Upper lobe of left lung (tissue), 6 donors: Measurements from ENCODE around the gene DLL4. TPM values are rescaled to one million over a fixed set of nuclear protein-coding genes. Genes with fewer than 3 reads are reported as not detected.

Experiments
- ATAC-seq, 2 donors: fragments of 200-7000 bp; cut with Tn5 transposase; one replicate each; pipeline ENCODE4 v1.9.1; 2022; ENCODE audit warnings: mild to moderate bottlenecking in 2 of 2, moderate library complexity in 2 of 2; ENCODE audit not compliant: low FRiP score in 2 of 2
- DNase-seq, 2 donors: peaks; one replicate each; pipeline ENCODE4 v3.0.0-alpha.2; 2019 to 2020
- H3K27ac ChIP-seq, 4 donors: fragments of 200-600 bp; sonication (generic); one replicate each; pipeline ENCODE4 v1.5.1; 2016 to 2019
- H3K27me3 ChIP-seq, 4 donors: fragments of 200-600 bp; sonication (generic); one replicate each; pipeline ENCODE4 v1.5.1; 2017 to 2019
- H3K36me3 ChIP-seq, 4 donors: fragments of 200-600 bp; sonication (generic); one replicate each; pipeline ENCODE4 v1.5.1; 2016 to 2019
- H3K4me1 ChIP-seq, 4 donors: fragments of 200-600 bp; sonication (generic); one replicate each; pipeline ENCODE4 v1.5.1; 2018 to 2019
- H3K4me3 ChIP-seq, 4 donors: fragments of 200-600 bp; sonication (generic); one replicate each; pipeline ENCODE4 v1.5.1; 2017 to 2019; ENCODE audit warnings: mild to moderate bottlenecking in 2 of 4, moderate library complexity in 1 of 4
- H3K9me3 ChIP-seq, 4 donors: fragments of 200-600 bp; sonication (generic); one replicate each; pipeline ENCODE4 v1.5.1; 2018 to 2019
- CTCF ChIP-seq, 6 experiments: fragments of 450-650 bp in 4 of 6; fragments of 200-600 bp in 2 of 6; sonication (generic) in 2 of 6; IDR thresholded peaks; one replicate each; pipeline ENCODE4 v1.5.1; 2016 to 2019; ENCODE audit warnings: antibody characterized with exemption in 6 of 6
- EP300 ChIP-seq, 4 donors: sonication (generic); formaldehyde crosslinking; IDR thresholded peaks; one replicate each; pipeline ENCODE4 v1.5.1; 2017; ENCODE audit warnings: antibody characterized with exemption in 4 of 4, control low read depth in 2 of 4
- POLR2A ChIP-seq, 4 donors: fragments of 450-650 bp; IDR thresholded peaks; one replicate each; pipeline ENCODE4 v1.5.1; 2016 to 2017; ENCODE audit warnings: antibody characterized with exemption in 4 of 4, mild to moderate bottlenecking in 2 of 4
- POLR2AphosphoS5 ChIP-seq, 2 donors: sonication (generic); formaldehyde crosslinking; IDR thresholded peaks; one replicate each; pipeline ENCODE4 v1.5.1; 2017; ENCODE audit warnings: antibody characterized with exemption in 2 of 2
- WGBS, 2 donors: methylation state at CpG; one replicate each; pipeline ENCODE4 v1.1.5; 2017 to 2018; 5-methylcytosine and 5-hydroxymethylcytosine counted together
- total RNA-seq, 6 donors: library from RNA; depleted of rRNA in 4 of 6; stranded (reverse); fragments of >200 nt in 4 of 6; gene quantifications; one replicate each; pipeline versions ENCODE4 v1.1.0 to v1.2.1, GENCODE V29; 2016 to 2021
- donor health status: DM: no; HTN: no; CAD: no; lungs with moderate emphysema.
- donor health status: DM: no; HTN: yes; CAD: no; lungs with severe emphysema.

Gene DLL4
- total RNA-seq, 6 donors from 2014 or later = 9.5 to 38.0 (median 13.7) TPM

- Histone ChIP-seq H3K4me1 (peaks cover 32 to 52% (median 39%) of the 10 kb centered on the region in 4 donors), H3K4me3 (no peak overlapping the region), H3K27me3 (no peaks in the 10 kb centered on the region), H3K36me3 (peaks cover 26 to 75% (median 59%) of the 10 kb centered on the region in 4 donors), H3K9me3 (no peaks in the 10 kb centered on the region), H3K27ac (no peak overlapping the region)
- no peak for DNase-seq
- 62 to 67% methylated on average over 5 of the region's 5 CpGs for WGBS, 2 donors
- no peak for ATAC-seq
- TF ChIP-seq CTCF (IDR thresholded peaks at IDR 0.05) = no peak
Observed at GRCh38 chr15:40901053-40901443, 28.1 kb upstream of the DLL4 start.

GRCh38 chr15:40902605-40903561 lies 26.3 kb upstream of the DLL4 start:
- TF ChIP-seq POLR2AphosphoS5 (IDR thresholded peaks at IDR 0.05) (peak; percentile 53 to 60), CTCF (IDR thresholded peaks at IDR 0.05) (no peak), POLR2A (IDR thresholded peaks at IDR 0.05) (no peak)
- H3K27ac ChIP-seq = peak overlapping the region; percentile 39 to 93 (median 80)
- peak; percentile 67 to 87 for DNase-seq

DNA sequence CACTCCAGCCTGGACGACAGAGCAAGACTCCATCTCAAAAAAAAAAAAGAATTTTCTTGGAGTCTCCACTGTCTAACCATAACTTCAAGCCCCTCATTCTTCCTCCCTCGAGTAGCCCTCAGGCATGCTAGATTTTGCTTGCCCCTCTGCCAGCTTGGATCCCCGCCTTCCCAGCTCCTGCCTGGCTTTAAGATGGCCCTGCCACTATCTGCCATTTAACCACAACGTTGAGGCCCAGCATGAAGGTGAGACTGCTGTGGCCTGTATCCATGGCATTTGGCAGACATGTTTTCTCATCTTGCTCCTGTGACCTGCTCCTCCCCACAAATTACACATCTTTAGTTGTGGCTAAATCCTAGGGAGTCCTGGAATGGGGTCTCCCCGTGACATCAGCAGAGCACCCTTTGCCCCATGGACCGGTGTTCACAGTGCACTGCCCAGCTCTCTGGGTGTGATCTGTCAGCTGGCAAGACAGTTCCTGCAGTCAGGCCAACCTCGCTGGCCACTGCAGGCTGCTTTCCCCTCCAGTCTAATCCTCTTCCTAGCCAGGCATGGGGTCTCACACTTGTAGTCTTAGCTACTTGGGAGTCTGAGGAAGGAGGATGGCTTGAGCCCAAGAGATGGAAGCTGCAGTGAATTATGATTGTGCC lies 24.5 kb upstream of the DLL4 start:
- no peak for TF ChIP-seq POLR2A (IDR thresholded peaks at IDR 0.05)
- TF ChIP-seq EP300 (IDR thresholded peaks at IDR 0.05) = no peak
- TF ChIP-seq POLR2AphosphoS5 (IDR thresholded peaks at IDR 0.05) = no peak
- no peak for TF ChIP-seq CTCF (IDR thresholded peaks at IDR 0.05)
- WGBS, 2 donors = 65 to 76% methylated on average over 7 of the region's 7 CpGs
- no peak for DNase-seq
- no peak for ATAC-seq
- no peak overlapping the region for H3K4me3 ChIP-seq
- H3K27me3 ChIP-seq = no peaks in the 10 kb centered on the region
- H3K9me3 ChIP-seq = no peaks in the 10 kb centered on the region
- H3K36me3 ChIP-seq = peaks cover 14 to 42% (median 38%) of the 10 kb centered on the region in 4 donors
- H3K4me1 ChIP-seq = peaks cover 55 to 74% (median 65%) of the 10 kb centered on the region in 4 donors
- peak overlapping the region; percentile 1 to 93 (median 80) for H3K27ac ChIP-seq

More at GRCh38 chr15:40902605-40903561, 26.3 kb upstream of the DLL4 start:
- WGBS, 2 donors = 60 to 71% methylated on average over 17 to 28 of the region's 33 CpGs
- Histone ChIP-seq H3K36me3 (peaks cover 26 to 60% (median 51%) of the 10 kb centered on the region in 4 donors), H3K4me1 (peaks cover 47 to 64% (median 53%) of the 10 kb centered on the region in 4 donors), H3K4me3 (peak overlapping the region in 1 of 4 donors; percentile 4), H3K9me3 (no peaks in the 10 kb centered on the region), H3K27me3 (no peaks in the 10 kb centered on the region)
- peak in 1 of 2 donors; percentile 5 for ATAC-seq

DNA sequence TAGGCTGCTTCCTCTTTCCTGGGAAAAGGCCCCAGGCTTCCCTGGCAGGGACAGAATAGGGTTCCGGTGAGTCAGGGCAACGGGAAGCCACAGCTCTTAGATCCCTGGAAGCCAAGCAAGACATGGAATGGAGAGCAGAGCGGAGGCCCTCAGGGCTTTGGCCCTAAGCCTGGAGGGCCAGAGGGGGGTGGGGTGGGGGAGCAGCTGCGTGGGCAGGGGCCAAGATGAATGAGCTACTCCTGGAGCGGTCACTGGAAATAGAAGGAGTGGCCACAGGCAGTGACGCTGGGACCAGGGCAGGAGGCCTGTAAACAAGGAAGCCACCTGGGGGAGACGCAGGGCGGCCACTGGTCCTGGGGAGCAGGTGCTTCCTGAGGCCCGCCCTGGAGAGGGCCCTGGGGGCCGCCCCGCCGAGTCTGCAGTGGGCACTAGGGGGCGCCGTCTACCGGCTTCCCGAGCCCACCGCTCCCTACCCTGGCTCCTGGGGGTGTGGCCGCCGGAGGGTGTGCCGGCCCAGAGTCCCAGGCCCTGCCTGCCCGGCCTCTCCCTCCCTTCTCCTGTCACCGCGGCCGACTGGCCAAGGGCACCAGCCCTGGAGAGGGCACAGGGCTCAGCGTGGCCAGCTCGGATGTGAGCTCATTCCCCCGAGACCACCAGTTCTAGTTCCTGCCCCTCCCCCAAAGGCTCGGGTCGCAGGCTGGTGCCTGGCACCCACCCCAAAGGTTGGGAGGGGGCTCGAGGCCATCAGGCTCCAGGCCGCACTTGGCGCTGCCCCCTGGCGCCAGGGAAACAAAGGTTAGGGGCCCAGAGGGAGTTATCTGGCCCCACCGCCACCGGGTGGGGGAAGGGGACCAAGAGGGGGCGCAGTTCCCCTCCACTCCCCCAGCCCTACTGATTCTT lies 22.8 kb upstream of the DLL4 start:
- ATAC-seq = peak; percentile 86 to 95
- Histone ChIP-seq H3K4me3 (peak overlapping the region; percentile 4 to 52 (median 40)), H3K9me3 (no peaks in the 10 kb centered on the region), H3K27me3 (no peaks in the 10 kb centered on the region), H3K36me3 (peaks cover 5 to 25% (median 21%) of the 10 kb centered on the region in 4 donors), H3K4me1 (peaks cover 63 to 88% (median 78%) of the 10 kb centered on the region in 4 donors), H3K27ac (peak overlapping the region; percentile 89 to 95 (median 92))
- peak; percentile 97 for DNase-seq
- peak in 2 of 4 donors; percentile 38 to 55 for TF ChIP-seq POLR2A (IDR thresholded peaks at IDR 0.05)
- peak; percentile 85 to 98 (median 95) for TF ChIP-seq CTCF (IDR thresholded peaks at IDR 0.05)
- peak; percentile 70 to 79 for TF ChIP-seq POLR2AphosphoS5 (IDR thresholded peaks at IDR 0.05)
- TF ChIP-seq EP300 (IDR thresholded peaks at IDR 0.05) = peak in 3 of 4 donors; percentile 29 to 48 (median 45)
- 2 to 6% methylated on average over 10 to 31 of the region's 36 CpGs for WGBS, 2 donors
